Measurements from ENCODE around the gene KRT7. TPM values are rescaled to one million over a fixed set of nuclear protein-coding genes. Genes with fewer than 3 reads are reported as not detected.

KRT7 gene
- total RNA-seq, 2 experiments from 2014 or later, result not detected

DNA sequence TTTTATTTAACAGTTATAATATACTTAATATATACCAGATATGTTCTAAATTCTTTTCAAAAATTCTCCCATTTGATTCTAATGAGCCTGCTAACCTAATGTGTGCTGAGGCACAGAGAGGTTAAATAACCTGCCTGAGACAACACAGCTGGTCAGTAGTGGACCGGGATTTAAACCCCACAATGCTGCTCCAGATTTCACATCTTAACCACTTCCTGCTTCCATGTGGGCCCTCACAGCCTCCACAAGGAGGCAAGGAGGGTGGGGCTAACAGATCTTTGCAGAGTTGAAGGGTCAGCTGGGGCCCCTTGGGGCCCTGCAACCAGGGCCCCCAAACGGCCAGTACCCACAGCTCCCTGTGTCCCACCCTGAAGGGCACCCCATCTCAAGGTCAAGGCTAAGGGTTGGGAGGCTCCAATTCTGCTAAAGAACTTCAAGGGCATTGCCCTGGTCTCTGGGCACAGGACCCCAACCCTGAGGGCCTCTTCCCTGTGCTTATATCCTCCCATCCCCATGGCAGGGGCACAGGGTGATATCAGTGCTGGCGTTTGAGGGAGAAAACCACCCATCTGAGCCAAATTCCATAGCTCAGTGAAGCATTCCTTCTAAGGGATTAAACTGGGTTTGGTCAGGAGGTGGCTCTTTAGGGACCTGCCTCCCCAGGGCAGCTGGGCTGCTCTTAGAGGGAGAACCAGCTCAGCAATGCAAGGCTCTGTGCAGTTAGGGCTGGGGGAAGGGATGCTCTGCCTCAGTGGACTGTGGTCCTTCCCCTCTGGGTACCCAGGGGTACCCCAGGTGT, 43.5 kb upstream of the KRT7 start:
- Histone ChIP-seq H3K27ac (ENCODE audit: low read depth in 1 of 2, low read length in 2 of 2) (no peak overlapping the region), H3K4me3 (ENCODE audit: low read length) (no peak overlapping the region), H3K9me3 (ENCODE audit: control insufficient read depth in 1 of 2, insufficient read depth in 1 of 2, low read length in 2 of 2) (no peaks in the 10 kb centered on the region), H3K36me3 (ENCODE audit: insufficient read depth, low read length) (no peaks in the 10 kb centered on the region), H3K4me1 (ENCODE audit: insufficient read depth, low read length) (peaks cover 3% of the 10 kb centered on the region), H3K27me3 (ENCODE audit: control insufficient read depth in 1 of 2, insufficient read depth in 2 of 2, low read length in 2 of 2) (no peaks in the 10 kb centered on the region)
- TF ChIP-seq, protein P1, sequence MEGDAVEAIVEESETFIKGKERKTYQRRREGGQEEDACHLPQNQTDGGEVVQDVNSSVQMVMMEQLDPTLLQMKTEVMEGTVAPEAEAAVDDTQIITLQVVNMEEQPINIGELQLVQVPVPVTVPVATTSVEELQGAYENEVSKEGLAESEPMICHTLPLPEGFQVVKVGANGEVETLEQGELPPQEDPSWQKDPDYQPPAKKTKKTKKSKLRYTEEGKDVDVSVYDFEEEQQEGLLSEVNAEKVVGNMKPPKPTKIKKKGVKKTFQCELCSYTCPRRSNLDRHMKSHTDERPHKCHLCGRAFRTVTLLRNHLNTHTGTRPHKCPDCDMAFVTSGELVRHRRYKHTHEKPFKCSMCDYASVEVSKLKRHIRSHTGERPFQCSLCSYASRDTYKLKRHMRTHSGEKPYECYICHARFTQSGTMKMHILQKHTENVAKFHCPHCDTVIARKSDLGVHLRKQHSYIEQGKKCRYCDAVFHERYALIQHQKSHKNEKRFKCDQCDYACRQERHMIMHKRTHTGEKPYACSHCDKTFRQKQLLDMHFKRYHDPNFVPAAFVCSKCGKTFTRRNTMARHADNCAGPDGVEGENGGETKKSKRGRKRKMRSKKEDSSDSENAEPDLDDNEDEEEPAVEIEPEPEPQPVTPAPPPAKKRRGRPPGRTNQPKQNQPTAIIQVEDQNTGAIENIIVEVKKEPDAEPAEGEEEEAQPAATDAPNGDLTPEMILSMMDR (IDR thresholded peaks at IDR 0.05), result no peak
- no peaks in the 10 kb centered on the region for H3K4me1 Mint-ChIP-seq (ENCODE audit: low read depth)
- H3K4me3 Mint-ChIP-seq, result no peak overlapping the region
- no peaks in the 10 kb centered on the region for H3K36me3 Mint-ChIP-seq (ENCODE audit: low read depth)
- no peak for DNase-seq
- no peaks in the 10 kb centered on the region for H3K27me3 Mint-ChIP-seq
- POLR2A ChIA-PET, result no interaction called here
- H3K9me3 Mint-ChIP-seq, result no peaks in the 10 kb centered on the region
- CTCF ChIA-PET, result no interaction called here
- no peak overlapping the region for H3K27ac Mint-ChIP-seq
- ATAC-seq (ENCODE audit: poor library complexity), result no peak
- intact Hi-C loops (cut with DNase I, micrococcal nuclease), result no loop called here

DNA sequence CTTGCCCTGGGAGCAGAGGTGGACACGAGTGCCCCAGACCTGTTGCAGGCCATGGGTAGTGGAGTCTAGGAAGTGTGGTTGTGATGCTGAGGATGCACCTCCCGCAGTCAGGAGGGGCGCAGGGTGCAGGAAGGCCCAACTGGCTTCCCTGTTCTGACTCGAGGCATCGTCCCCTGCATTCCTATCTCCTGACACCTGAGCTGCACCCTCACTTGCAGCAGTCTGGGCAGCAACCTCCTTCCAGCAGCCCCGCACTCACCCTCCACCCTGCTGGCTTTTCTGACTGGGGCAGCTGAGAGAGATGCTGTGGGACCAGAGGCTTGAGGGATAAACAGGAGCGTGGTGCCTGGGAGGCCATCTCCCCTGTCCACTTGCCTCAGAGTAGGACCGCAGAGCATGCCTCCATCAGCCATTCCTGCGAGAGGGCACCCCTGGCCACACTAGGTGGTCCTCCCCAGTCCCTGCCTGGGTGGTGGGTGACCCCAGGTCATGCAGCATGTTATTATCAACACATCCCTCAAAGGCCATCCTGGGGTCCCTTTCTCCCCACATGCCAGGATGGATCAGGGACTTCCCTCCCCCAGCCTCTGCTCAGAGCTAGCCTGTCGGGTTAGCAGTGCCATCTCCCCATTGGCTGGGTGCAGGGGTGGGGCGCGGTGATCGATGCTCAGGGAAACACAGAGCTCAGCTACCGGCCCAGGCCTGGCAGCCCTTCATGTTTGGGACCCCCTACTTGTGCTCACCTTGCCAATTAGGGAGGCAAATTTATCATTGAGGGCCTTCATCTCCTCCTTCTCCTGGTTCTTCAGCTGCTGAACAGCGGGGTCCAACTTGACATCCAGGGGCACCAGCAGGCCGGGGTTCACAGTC, 41.9 kb upstream of the KRT7 start:
- no peak overlapping the region for H3K27ac Mint-ChIP-seq
- intact Hi-C loops (cut with DNase I, micrococcal nuclease), result no loop called here
- DNase-seq (no peak), ATAC-seq (ENCODE audit: poor library complexity) (no peak)
- H3K27ac ChIP-seq (ENCODE audit: low read depth in 1 of 2, low read length in 2 of 2), result no peak overlapping the region
- TF ChIP-seq, protein P1 (IDR thresholded peaks at IDR 0.05), result no peak
- H3K36me3 Mint-ChIP-seq (ENCODE audit: low read depth), result no peaks in the 10 kb centered on the region
- H3K4me1 ChIP-seq (ENCODE audit: insufficient read depth, low read length), result peaks cover 3% of the 10 kb centered on the region
- no peaks in the 10 kb centered on the region for H3K27me3 ChIP-seq (ENCODE audit: control insufficient read depth in 1 of 2, insufficient read depth in 2 of 2, low read length in 2 of 2)
- H3K36me3 ChIP-seq (ENCODE audit: insufficient read depth, low read length), result no peaks in the 10 kb centered on the region
- POLR2A ChIA-PET, result no interaction called here
- no peaks in the 10 kb centered on the region for H3K9me3 ChIP-seq (ENCODE audit: control insufficient read depth in 1 of 2, insufficient read depth in 1 of 2, low read length in 2 of 2)
- no peaks in the 10 kb centered on the region for H3K27me3 Mint-ChIP-seq
- H3K4me1 Mint-ChIP-seq (ENCODE audit: low read depth), result no peaks in the 10 kb centered on the region
- no peaks in the 10 kb centered on the region for H3K9me3 Mint-ChIP-seq
- H3K4me3 Mint-ChIP-seq, result no peak overlapping the region
- CTCF ChIA-PET, result no interaction called here
- no peak overlapping the region for H3K4me3 ChIP-seq (ENCODE audit: low read length)

DNA sequence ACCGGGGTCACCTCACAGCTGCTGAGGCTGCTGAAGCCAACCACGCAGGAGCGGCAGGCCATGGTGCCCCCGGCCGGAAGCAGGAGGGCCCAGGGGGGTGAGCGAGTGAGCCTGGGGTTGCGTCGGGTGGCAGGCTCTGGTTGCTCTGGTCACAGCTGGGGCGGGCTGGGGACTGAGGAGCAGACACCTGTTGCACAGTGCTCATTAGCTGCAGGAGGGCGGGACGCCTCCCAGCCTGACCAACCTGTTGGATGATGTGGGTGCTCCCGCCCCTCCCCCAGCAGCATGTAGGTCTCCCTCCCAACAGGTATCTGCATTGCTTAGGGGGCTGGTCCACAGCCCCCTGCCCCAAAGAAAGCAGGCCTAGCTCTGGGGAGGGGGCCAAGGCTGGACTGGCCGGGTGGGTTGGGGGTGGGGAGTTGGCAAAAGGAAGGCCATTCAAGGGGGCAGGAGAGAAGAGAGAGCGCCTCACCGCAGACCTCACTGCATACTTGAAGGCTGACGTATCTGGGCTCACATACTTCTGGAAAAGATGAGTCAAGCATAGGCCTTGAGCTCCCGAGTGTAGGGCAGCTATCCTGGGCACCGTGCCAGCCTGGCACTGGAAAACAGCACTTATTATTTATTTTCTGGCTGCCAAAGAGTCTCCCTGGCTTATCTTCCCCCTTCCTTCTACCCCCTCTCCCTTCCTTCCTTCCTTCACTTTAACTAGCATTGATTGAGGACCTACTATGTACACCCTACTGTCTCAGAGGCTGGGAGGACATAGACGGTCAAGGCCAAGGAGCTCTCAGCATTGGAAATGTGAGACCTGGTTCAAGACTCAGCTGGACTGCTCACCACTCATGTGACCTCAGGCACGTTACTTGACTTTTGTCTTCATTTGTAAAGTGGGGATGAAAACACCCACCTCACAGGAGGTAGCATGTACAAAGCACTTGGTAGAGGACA, 40.9 kb upstream of the KRT7 start, which contains the start of gene KRT80:
KRT80 (minus strand) TSS at position 174 of the 951 bp plus-strand sequence; CDS start at position 62, 112 bp downstream.
- no peaks in the 10 kb centered on the region for H3K27me3 Mint-ChIP-seq
- no peaks in the 10 kb centered on the region for H3K9me3 ChIP-seq (ENCODE audit: control insufficient read depth in 1 of 2, insufficient read depth in 1 of 2, low read length in 2 of 2)
- H3K36me3 ChIP-seq (ENCODE audit: insufficient read depth, low read length), result no peaks in the 10 kb centered on the region
- H3K4me1 ChIP-seq (ENCODE audit: insufficient read depth, low read length), result peaks cover 3% of the 10 kb centered on the region
- CTCF ChIA-PET, result no interaction called here
- intact Hi-C loops (cut with DNase I, micrococcal nuclease), result no loop called here
- TF ChIP-seq, protein P1 (IDR thresholded peaks at IDR 0.05), result no peak
- H3K9me3 Mint-ChIP-seq, result no peaks in the 10 kb centered on the region
- no peaks in the 10 kb centered on the region for H3K4me1 Mint-ChIP-seq (ENCODE audit: low read depth)
- H3K27ac Mint-ChIP-seq, result no peak within 1 kb of the TSS
- H3K27me3 ChIP-seq (ENCODE audit: control insufficient read depth in 1 of 2, insufficient read depth in 2 of 2, low read length in 2 of 2), result no peaks in the 10 kb centered on the region
- no peak within 1 kb of the TSS for H3K27ac ChIP-seq (ENCODE audit: low read depth in 1 of 2, low read length in 2 of 2)
- no peak within 1 kb of the TSS for H3K4me3 Mint-ChIP-seq
- no peaks in the 10 kb centered on the region for H3K36me3 Mint-ChIP-seq (ENCODE audit: low read depth)
- peak in 2 of 14 experiments; percentile 50 to 58 for DNase-seq
- POLR2A ChIA-PET, result no interaction called here
- no peak within 1 kb of the TSS for H3K4me3 ChIP-seq (ENCODE audit: low read length)
- ATAC-seq (ENCODE audit: poor library complexity), result no peak

Measured in CD4-positive, alpha-beta T cell (primary cell).